HG03342 (cell line): ENCODE data around the gene SLC13A3.

Experiments
- ATAC-seq: cut with Tn5 transposase; IDR thresholded peaks from one replicate; pipeline ENCODE4 v1.9.1; 2021; ENCODE audit warnings: mild to moderate bottlenecking, moderate library complexity; ENCODE audit not compliant: unreplicated experiment

Gene SLC13A3

DNA sequence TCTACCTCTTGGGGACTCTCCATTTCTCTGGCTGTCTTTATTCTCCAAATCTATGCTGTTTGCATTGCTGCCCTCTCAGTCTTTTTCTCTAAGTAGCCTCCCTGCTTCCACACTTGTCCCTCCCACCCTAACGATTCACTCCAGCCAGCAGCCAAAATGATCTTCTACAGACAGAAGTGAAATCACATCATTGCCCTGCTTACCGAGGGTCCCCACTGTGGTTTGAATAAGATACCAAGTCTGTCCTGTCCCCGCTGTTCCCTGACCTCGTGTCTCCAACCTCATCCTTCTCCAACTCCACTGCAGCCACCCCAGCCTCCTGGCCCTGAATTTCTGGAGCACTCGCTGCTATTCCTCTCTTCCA is 89.3 kb downstream of the SLC13A3 start:
- ATAC-seq: no peak

DNA sequence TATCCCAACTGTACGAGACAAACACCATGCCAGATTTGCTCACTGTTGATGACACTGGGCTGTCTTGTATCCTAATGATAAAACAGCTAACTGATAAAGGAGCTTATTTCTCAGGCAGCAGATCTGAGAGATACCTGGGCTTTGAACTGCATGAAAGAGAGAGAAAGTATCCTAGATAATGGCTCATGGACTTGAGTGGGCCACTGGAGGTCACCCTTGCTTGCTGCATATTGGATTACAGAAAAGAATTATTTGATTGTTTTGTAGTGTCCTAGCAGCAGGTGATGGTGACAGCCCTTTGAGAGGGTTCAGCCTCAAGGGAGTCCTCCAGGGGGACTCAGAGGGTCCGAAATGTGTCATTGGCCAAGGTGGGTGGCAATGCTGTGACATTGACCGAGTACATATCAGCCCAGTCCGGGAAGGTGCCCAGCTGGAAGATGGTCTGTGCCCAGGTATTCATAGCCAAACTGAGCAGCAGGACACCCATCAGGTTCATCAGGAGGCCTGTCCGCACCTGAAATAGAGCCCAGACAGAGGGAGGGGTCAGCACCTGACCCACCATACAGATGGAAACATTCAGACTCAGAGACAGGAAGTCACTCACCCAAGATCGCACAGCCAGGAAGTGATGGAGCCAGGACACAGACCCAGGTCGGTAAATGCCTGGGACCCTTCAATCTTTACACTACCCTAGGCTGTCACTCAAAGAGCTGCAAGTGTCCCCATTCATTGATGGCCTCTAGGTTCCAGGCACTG is 91.4 kb downstream of the SLC13A3 start:
- ATAC-seq: no peak

DNA sequence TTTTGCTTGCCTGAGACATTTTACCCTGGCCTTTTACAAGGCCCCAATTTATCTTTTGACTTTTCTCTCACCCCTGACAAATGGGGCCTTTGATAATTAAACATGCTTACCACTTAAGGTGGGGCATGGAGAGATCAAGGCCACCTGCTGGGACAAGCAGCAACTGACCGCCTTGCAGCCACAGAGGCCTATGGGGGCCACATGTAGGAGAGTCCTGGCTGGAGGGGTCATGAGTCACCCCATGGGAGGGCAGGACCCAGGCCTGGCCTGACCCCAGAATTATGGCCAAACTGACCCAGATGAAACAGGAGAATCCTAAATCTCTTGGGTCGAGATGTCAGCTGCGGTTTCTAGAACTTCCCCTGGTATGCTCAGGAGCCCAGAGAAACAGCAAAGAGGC is 92.3 kb downstream of the SLC13A3 start:
- ATAC-seq: no peak

DNA sequence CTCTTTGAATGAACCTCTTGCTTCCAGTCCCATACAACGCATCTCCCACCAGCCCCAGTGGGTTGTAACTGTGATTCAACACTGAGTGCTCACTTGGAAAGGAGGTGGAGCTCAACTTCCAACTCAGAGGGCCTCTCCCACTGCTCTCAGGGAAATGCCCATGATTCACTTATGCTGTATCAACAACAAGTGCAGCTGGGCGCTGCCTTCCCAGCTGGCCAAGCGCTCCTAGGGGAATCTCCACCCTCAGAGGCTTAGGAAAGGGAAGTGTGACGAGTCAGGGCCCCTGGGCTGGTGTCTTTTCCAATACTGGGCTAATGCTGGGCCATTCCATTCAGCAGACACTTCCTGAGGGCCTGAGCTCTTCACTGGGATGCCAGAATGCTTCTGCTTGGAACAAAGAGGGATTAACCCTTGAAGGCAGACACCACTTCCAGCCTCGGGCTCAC is 92.7 kb downstream of the SLC13A3 start:
- no peak for ATAC-seq

DNA sequence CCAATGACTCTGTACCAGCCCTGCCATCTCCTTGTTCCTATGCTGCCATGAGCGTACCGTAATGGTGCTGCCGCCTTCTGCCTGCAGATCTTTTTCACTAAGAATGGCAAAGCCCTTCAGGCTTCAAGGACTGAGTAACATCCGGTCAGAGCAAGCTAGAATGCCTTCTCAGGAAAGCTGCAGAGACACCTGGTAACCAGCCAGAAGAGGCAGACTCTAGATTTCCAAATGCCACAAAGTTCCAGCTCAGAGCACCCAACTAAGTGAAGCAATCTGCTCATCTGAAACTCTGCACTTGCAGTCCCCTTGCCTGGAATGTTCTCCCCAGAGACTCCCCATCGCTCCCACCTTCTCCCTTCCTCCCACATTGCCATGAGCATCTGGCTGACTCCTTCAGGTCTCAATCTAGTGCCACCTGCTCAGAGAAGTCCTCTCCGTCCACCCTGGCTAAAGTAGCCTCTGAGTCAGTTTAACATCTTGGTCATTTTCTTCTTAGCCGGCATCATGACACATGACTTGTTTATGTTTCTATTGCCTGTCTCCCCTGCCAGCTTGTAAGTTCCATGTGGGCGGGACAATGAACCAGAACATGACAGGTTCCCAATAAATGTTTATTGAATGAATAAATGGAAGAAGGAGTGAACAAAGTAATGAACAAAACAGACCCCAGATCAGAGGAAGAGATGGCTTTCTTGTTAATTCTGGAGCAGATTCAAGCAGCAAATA is 93.9 kb downstream of the SLC13A3 start:
- no peak for ATAC-seq

DNA sequence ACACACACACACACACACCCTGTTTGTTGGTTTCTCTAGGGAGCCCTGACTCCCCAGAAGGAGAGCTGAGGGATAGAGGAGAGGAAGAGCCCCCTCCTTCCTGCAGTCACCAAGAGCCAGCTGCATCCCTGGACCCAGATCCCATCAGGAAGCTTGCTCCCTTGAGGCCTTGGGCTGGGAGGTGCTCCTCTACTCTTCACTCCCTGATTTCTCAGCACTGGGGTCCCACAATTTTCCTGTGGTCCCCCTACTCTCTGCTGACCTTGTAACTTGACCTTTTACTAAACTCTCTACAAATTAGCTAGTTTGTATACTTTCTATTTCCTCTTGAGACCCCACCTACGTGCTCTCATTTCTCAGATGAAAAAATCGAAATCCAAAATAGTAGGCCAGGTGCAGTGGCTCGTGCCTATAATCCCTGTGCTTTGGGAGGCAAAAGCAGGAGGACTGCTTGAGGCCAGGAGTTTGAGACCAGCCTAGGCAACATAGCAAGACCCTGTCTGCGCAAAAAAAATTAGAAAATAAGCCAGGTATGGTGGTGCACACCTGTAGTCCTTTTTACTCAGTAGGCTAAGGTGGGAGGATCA is 95.8 kb downstream of the SLC13A3 start:
- no peak for ATAC-seq

DNA sequence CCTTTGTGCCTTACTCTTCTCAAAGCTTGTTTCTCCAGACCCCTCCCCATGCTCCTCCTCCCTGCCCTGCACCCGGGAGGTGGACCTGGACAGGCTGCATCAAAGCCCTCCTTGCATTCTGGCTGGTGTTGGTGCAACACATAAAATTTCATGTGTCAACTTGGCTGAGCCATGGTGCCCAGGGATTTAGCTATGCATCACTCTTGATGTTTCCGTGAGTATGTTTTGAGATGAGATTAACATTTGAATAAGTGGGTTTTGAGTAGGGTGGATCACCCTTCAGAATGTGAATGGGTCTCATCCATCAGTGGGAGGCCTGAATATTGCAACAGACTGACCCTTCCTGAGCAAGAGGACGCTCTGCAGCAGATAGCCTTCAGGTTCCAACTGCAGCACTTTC is 96.4 kb downstream of the SLC13A3 start:
- ATAC-seq: no peak

DNA sequence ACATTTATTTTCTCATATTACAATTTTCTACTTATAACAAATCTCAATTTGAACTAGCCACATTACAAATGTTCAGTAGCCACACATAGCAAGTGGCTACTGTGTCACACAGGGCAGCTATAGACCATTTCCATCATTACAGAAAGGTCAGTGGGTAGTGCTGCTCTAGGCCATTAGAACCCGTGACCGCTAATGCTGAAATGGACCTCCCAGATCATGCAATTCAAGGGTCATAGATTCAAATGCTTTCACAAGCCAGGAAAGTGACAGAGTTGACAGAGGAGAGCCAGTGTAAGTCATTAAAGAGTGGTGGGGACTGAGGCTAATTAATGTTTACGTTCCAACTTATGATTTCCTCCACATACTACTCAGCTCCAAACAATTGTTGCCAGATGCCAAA is 97.3 kb downstream of the SLC13A3 start:
- ATAC-seq: no peak

DNA sequence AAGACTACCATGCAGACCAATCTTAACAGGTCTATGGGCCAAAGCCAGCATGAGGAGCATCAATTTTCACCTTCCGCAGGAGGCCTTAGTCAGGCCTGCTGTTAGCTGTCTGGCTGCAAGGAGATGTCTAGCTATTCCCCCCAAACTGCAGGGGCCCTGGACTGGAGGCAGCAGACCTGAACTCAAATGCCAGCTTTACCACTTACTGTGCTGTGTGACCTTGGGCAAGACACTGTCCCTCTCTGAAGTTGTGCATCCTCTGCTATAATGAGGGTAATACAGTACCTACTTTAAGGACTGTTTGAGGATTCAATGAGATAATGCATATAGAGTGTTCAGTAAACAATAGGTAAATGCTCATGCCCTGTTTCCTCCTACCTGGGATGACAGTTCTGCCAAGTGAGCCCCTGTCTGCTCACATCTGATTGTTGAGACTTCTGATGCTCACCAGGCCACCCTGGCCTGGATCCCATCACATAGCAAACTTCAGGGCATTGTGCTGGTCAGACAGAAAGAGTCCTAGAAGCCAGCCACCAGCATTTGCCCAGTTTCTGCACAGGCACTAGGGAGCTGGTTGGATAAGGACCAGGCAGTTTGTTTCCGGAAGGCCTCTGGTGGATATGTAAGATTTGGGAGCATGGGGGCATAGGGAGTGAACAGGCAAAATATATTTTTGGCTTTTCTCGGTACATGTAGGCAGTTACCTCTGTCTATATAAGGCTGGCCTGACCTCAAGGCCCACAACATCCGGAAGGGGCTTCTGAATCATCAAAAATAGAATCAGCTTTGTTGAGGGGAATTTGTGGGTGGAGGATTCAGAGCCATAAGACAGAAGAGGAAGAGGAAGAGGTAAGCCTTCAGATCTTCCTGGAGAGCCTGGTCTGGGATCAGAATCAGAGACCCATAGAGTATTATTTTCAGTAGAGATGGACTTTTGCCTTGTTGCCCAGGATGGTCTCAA is 98.5 kb downstream of the SLC13A3 start:
- peak; percentile 64 for ATAC-seq

DNA sequence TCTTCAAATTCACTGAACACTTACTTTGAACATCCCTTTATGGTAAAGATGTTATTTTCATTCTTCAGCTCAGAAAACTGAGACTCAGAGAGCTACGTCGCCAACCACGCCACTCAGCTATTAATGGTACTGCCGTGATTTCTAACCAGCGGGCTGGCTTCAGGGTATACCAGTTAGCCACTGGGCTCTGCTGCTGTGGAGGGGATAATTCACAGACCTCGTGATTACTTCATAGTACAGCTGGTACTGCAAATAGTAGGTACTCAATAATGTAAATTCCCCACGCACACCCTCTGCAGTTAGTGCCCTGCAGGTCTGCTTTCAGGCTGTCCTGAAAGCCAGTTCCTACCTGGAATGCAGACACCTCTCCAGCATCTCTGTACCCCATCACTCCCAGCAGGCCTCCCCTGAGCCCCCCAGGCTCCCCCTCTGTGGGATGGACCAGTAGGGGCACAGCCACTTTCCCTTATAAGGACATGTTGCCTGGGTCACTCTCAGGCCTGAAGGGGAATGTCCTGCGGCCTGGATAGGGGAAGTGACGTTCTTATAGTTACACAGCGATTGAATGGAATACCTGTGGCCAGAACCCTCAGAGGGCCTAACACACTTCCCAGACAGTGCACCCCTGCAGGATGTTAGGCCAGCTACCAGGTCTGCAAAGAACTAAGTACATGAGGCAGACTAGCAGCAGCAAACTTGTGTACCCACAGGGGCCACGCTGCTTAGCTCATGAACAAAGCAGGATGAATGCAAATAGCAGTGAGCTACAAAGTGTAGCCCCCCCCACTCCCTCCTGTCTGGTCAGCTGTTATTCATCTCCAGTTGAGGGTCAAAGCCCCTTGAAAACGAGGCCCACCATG is 99.5 kb downstream of the SLC13A3 start:
- no peak for ATAC-seq

DNA sequence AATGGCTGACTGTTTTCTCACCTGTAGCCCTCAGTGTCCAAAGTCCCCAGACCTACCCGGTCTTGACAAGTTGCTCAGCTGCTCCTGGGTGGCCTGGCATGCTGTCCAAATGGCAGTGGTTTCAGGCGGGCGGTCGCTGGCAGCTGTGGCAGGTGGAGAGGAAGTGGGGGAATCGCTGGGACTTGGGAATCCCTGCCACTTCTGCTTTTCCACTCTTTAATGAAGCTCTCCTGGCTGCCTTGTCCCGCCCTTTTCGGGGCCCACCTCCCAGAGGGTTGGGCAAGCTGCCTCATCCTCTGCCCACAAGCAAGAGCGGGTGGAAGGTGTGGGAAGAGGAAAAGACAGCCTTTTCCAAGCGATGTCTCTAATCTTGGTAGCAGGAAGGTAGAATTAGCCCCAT is 100.8 kb downstream of the SLC13A3 start, which contains the start of gene OCSTAMP:
TSS of gene OCSTAMP (minus strand) at position 194 of the 400 bp plus-strand sequence. CDS start at position 100, 94 bp downstream.
- ATAC-seq: no peak

DNA sequence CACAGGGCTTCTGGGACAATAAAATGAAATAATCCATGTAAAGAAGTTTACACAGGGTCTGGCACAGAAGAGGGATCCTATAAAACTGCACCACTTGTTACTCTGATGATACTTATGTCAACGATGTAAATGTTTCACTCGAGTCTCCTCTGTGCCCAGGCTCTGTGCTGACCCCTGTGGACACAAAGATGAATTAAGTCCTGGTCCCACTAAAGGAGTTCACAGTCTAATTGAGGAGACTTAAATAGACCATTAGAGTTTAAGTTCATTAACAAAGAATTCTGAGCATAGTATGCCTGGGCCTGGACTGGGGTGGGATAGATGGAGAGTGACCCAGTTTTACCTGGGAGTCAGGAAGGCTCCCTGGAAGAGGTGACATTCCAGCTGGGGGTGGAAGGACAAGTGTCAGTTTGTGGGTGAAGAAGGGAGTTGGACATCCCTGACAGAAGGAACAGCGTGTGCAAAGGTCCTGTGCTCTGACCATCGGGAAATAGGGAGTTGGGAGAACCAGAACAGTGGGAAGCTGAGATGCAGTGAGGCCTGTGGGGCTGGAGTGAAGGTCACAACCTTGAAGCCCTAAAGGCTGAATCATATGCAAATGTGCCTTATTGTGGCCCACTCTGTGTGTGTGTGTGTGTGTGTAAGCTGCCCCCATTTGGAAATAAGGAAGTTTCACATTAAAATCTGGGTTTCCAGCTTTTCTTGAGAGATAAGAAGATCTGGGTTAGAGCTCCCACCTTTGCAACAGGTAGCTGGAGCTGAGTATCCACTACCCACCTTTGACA is 101.9 kb downstream of the SLC13A3 start:
- ATAC-seq: no peak

DNA sequence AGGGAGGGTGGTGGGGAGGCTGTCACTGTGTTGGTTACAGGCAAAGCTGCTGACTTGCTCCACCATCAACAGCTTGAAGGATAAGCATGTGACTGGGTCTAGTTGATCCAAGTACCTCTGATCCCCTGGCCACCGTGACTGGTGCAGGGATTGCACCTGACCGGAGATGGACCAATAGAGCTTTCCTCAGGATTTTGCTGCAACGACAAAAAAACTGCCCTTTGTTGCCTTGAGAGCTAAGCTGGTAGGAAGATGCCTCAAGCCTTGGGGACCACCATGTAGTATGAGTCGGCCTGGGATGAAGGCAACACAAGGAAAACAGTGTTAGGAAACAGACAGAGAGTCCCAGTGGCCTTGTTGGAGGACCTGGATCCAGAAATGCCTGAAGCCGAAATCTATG is 102.6 kb downstream of the SLC13A3 start:
- no peak for ATAC-seq

DNA sequence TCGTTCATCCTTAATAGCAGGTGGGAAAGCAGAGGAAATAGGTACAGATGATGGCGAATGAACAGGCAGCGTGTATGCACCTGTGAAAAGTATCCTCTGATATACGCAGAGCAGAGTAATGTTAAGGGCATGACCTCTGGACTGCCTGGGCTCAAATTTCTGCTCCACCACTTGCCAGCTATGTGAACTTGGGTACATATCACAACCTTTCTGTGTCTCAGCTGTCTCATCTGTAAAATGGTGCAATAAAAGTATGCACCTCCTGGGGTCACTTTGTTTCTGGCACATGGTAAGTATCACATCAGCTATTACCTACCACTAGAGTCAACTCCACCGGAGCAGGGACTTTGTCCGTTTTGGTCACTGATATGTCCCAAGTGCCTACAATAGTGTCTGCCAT is 103.3 kb downstream of the SLC13A3 start:
- ATAC-seq: no peak

DNA sequence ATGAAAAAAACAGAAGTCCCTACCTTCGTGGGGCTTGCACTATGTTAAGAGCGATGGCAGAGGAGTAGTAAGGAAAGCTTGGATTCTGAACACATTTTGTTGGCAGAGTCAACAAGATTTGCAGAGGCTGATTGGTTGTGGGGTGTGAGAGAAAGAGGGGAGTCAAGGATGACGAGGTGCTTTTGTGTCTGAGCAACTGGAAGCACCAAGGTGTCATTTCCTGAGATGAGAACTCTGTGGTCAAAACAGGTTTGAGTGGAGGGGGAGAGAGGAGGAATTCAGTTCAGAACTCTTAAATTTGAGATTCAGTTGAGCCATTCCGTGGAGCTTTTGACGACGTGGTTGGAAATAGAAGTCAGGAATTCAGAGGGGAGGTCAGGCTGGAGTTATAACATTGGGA is 104.3 kb downstream of the SLC13A3 start:
- ATAC-seq: no peak

DNA sequence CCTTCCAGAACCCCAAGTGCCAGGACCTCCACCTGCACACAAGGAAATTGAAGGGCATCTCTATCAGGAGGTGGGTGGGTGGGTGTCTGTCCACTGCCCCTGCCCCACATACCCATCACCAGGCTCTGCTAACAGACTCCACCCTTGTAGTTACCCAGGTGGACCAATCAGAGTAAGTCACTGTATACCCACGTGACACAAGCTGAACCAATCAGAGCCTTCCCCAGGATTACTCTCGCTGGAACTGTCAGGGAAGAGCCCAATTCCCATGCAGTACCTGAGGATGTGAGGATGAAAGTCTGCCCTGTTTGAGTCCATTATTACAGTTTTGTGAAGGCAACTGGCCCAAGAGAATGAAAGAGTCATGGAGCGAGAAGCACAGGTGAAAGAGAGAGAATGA is 105.0 kb downstream of the SLC13A3 start:
- no peak for ATAC-seq

DNA sequence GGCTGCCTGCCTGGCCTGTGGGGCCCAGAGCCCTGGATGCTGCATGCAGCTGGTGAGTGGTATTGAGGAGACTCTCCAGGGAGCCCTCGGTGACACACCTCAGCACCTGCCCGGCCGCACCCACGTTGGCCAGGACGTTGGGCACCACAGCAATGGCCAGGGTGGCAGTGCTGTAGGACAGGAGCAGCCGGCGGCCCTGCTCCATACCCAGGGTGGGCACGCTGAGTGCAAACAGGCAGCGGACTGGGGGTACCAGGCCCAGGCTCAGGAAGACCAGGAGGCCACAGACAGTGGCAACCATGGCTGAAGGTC is 105.5 kb downstream of the SLC13A3 start:
- no peak for ATAC-seq

DNA sequence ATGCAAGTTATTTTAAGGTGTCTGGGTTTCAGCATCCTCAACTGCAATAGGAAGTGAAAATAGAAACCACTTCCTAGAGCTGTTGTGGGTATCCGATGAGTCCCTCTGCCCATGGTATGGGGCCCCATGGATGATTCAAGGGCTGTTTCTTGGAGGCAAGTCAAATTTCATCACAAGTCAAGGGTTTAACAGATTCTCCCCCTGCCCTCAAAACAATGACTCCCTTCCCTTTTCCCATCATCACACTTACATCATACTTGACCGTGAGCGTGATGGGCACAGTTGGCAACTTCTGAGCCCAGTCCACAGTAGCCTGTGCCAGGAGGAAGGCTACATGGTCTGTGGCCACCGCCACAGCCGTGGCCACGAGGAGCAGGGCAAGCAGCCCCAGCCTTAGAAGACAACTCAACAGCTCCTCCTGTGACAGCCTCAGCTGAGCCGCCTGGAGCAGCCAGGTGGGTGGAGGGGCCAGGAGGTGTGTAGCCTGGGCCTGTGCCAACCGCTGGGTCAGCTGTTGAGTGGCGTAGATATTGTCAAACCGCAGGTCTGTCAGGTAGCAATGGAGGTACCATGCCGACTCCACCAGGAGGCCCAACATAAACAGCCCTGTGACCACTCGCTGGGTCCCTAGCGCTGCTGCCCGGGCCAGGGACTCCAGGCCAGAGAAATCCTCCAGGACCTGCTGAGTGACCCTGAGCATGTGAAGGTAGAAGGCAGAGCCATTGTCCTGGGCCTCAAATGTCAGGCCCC is 106.0 kb downstream of the SLC13A3 start:
- no peak for ATAC-seq

DNA sequence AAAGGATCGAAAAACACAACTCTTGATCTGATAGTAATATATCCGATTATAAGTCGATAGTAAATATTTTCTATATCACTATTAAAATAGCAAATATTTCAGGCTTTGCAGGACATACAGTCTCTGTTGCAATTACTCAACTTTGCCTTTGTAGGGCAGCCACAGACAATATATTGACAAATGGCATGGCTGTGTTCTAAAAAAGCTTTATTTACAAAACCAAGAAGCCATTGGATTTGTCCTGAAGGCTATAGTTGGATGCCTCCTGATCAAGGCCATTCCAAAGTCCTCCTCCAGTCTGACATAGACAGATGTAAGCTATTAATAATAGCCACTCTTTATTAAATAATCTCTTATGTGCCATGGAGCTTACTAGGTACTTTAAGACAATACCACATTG is 106.7 kb downstream of the SLC13A3 start:
- ATAC-seq: no peak
